GM12878 (cell line): ENCODE results near the gene ZMYND19. TPM values are rescaled to one million over a fixed set of nuclear protein-coding genes. Genes with fewer than 3 reads are reported as not detected.

Experiments
- BRCA1 ChIP-seq: IDR thresholded peaks from 2 replicates; pipeline ENCODE4 v1.6.1; 2011; ENCODE audit warnings: low read depth, low read length, improper control_type of control experiment
- CREB1 ChIP-seq: IDR thresholded peaks from 2 replicates; pipeline ENCODE4 v1.6.1; 2012; ENCODE audit warnings: low read depth, mild to moderate bottlenecking, inconsistent platforms
- ELK1 ChIP-seq: IDR thresholded peaks from 2 replicates; pipeline ENCODE4 v1.6.1; 2012; ENCODE audit warnings: low read depth, low read length, improper control_type of control experiment
- FOS ChIP-seq: IDR thresholded peaks from 3 replicates; pipeline ENCODE4 v1.6.1; 2011; ENCODE audit warnings: borderline replicate concordance; ENCODE audit not compliant: insufficient read length; ENCODE audit errors: extremely low read depth
- FOXK2 ChIP-seq: fragments of 450-650 bp; IDR thresholded peaks from 2 replicates; pipeline ENCODE4 v1.6.1; 2017; ENCODE audit warnings: mild to moderate bottlenecking, moderate library complexity
- HSF1 ChIP-seq: fragments of 150-350 bp; IDR thresholded peaks from 2 replicates; pipeline ENCODE4 v1.6.1; 2014; ENCODE audit warnings: mild to moderate bottlenecking, low read depth, low read length
- MLLT1 ChIP-seq: fragments of 450-650 bp; IDR thresholded peaks from 2 replicates; pipeline ENCODE4 v1.6.1; 2016; ENCODE audit warnings: mild to moderate bottlenecking
- MXI1 ChIP-seq: fragments of 150-350 bp; IDR thresholded peaks from 2 replicates; pipeline ENCODE4 v1.6.1; 2011; ENCODE audit warnings: low read depth, mild to moderate bottlenecking, inconsistent platforms, low read length, improper control_type of control experiment
- POU2F2 ChIP-seq: IDR thresholded peaks from 3 replicates; pipeline ENCODE4 v1.6.1; 2011; ENCODE audit warnings: low read depth, mild to moderate bottlenecking, low read length, borderline replicate concordance
- RELB ChIP-seq: fragments of 450-650 bp; IDR thresholded peaks from 2 replicates; pipeline ENCODE4 v1.6.1; 2017; ENCODE audit warnings: low read depth, mild to moderate bottlenecking, moderate library complexity
- SMAD1 ChIP-seq: fragments of 450-650 bp; IDR thresholded peaks from 2 replicates; pipeline ENCODE4 v1.6.1; 2018; ENCODE audit warnings: mild to moderate bottlenecking, low read depth; ENCODE audit not compliant: partially characterized antibody
- SREBF1 ChIP-seq: IDR thresholded peaks from 2 replicates; pipeline ENCODE4 v1.6.1; 2012; ENCODE audit warnings: mild to moderate bottlenecking, low read length
- SREBF2 ChIP-seq: IDR thresholded peaks from 2 replicates; pipeline ENCODE4 v1.6.1; 2012; ENCODE audit warnings: mild to moderate bottlenecking, low read length
- TCF12 ChIP-seq: IDR thresholded peaks from 2 replicates; pipeline ENCODE4 v1.6.1; 2011; ENCODE audit warnings: low read depth, mild to moderate bottlenecking, low read length
- ZBTB40 ChIP-seq: fragments of 450-650 bp; IDR thresholded peaks from 2 replicates; pipeline ENCODE4 v1.6.1; 2016; ENCODE audit warnings: mild to moderate bottlenecking, moderate library complexity, borderline replicate concordance
- polyA plus RNA-seq, 11 experiments: library from polyadenylated mRNA; depleted of rRNA in 4 of 11; unstranded in 6 of 11; stranded (reverse) in 5 of 11; fragments of >200 nt; fragmentation: Nextera tagmentation in 4 of 11; fragmentation: Illumina TruSeq in 1 of 11; extraction: Ambion mirVana in 4 of 11; extraction: Trizol in 1 of 11; gene quantifications; 1 replicate in 1 of 11; 2 replicates in 10 of 11; pipeline versions ENCODE4 v1.2.1 to v1.2.3, GENCODE V29; 2011 to 2016; ENCODE audit warnings: inconsistent platforms in 2 of 11, missing spikeins in 2 of 11, low read depth in 1 of 11
- total RNA-seq, 4 experiments: library from RNA; depleted of rRNA in 3 of 4; stranded (reverse); fragments of >200 nt in 3 of 4; fragmentation: Illumina TruSeq in 1 of 4; extraction: Trizol in 1 of 4; gene quantifications; 2 replicates each; pipeline versions ENCODE4 v1.2.1 to v1.2.3, GENCODE V29; 2013 to 2021
- TF ChIP-seq, protein P1 (sequence below): fragments of 450-650 bp; IDR thresholded peaks from 2 replicates; pipeline ENCODE4 v1.6.1; 2017; ENCODE audit warnings: mild to moderate bottlenecking

Gene ZMYND19
- total and polyA plus RNA-seq, 10 of the 15 experiments (the other 5 are each of a cell fraction or from before 2014, with no cell fraction given): 0.84 to 54.8 (median 20.1) TPM

DNA sequence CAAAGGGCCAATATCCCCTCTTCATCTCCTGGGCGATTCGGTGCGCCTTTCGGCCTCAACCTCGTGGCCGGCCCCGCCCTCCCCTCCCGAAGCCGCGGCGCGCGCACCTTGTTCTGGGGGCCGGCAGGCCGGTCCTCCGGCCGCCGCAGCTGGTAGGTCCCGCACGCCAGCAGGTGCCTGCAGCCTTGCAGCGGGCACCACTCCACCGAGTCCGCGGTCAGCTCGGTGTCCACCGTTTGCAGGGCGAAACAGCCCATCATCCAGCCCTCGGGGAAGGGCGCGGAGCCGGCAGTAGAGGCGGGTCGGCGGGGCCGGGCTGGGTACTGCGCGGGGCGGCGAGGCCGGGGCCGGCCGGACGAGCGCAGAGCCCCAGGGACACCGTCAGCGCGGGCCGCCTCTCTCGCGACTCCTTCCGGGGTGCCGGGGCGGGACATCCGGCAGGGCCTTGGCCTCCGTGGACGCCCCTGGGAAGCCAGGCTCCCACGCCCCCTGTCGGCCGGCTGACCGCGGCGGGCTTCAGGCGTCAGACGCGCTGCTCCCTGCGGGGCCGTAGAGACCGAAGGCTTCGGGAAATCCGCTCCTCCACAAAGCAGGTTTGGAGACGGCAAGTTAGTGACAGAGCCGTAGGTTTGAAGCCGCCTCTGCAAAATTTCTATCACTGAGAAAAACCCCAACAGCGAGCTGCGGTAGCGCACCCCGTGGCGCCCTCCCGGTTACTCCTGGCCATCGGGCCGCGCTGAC, 11.6 kb downstream of the ZMYND19 start, which contains the start of gene DPH7 (continued):
- TF ChIP-seq ELK1 (peak; percentile 28; the same call in 1 of the 2 replicates), HSF1 (no peak), TCF12 (0 out of 2 replicates have a peak, but pooled peaks have one; percentile 10), MLLT1 (peak; percentile 84), POU2F2 (peak; percentile 20; the same call in 1 of the 3 replicates), RELB (0 out of 2 replicates have a peak, but pooled peaks have one; percentile 22), SREBF2 (peak; percentile 64; the same call in 1 of the 2 replicates), SREBF1 (peak; percentile 77), FOS (no peak), CREB1 (peak; percentile 75), BRCA1 (no peak), SMAD1 (no peak), ZBTB40 (peak; percentile 90), FOXK2 (peak; percentile 11; the same call in 1 of the 2 replicates), MXI1 (peak; percentile 79; the same call in 1 of the 2 replicates)
- TF ChIP-seq, protein P1, sequence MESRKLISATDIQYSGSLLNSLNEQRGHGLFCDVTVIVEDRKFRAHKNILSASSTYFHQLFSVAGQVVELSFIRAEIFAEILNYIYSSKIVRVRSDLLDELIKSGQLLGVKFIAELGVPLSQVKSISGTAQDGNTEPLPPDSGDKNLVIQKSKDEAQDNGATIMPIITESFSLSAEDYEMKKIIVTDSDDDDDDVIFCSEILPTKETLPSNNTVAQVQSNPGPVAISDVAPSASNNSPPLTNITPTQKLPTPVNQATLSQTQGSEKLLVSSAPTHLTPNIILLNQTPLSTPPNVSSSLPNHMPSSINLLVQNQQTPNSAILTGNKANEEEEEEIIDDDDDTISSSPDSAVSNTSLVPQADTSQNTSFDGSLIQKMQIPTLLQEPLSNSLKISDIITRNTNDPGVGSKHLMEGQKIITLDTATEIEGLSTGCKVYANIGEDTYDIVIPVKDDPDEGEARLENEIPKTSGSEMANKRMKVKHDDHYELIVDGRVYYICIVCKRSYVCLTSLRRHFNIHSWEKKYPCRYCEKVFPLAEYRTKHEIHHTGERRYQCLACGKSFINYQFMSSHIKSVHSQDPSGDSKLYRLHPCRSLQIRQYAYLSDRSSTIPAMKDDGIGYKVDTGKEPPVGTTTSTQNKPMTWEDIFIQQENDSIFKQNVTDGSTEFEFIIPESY: peak; percentile 55; the same call in 1 of the 2 replicates
